HG02943 (cell line): Measurements from ENCODE around the gene TTC21B.
A peak's percentile ranks its signal among the peaks of the same experiment; 100 is the strongest.
"Not testable (repeated sequence)": the region's sequence is repeated elsewhere in the genome, so short reads cannot be mapped to it uniquely, and the experiment has no call there.

Experiments
- ATAC-seq: cut with Tn5 transposase; IDR thresholded peaks from one replicate; pipeline ENCODE4 v1.9.1; 2021; ENCODE audit warnings: mild to moderate bottlenecking, low read depth, moderate library complexity; ENCODE audit not compliant: unreplicated experiment

The TTC21B gene

GRCh38 chr2:165953655-165954606, at the start of gene TTC21B:
TTC21B (minus strand) TSS chr2:165953776; CDS start chr2:165953705, 71 bp downstream.
- ATAC-seq: peak; percentile 97

GRCh38 chr2:166000401-166000800, 46.8 kb upstream of the TTC21B start:
- no peak for ATAC-seq

DNA sequence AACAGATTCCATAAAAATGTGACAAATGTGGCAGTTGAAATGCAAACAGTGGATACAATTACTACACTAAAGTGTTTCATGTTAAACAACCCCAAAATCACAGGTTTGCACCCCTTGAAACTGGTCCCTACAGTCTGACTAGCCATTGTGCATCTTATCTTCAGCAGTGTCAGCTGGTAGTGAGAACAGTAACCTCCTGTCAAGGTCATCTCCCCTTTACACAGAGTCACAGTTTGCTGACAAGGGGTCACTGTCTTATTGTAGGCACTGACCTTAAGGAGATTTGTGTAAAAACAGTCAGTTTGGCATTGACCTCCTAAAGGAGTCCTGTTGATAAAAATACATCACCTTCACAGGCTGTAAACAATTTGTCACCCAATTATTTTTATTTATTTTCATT, 37.3 kb upstream of the TTC21B start:
- no peak for ATAC-seq

DNA sequence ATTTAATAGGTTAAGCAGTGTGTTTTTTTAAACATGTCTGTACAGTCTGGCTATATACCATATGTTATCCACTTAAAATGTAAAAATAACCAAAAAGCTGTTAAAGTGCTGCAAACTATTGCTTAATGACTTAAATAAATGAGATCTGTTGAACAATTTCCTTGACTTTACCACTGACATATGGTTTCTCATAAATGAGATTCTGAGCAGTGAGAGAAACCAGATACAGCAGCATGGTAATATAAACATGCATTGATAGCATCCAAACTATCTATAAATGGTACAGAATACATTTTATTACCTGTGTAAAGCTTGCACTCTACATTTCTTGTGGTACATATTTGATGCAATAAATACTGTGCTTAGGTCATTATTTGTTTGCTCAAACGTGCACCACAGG, 36.3 kb upstream of the TTC21B start:
- ATAC-seq: no peak

GRCh38 chr2:165985120-165985519, 31.5 kb upstream of the TTC21B start:
- no peak for ATAC-seq

GRCh38 chr2:165972161-165972560, 18.6 kb upstream of the TTC21B start:
- not testable (repeated sequence) for ATAC-seq

DNA sequence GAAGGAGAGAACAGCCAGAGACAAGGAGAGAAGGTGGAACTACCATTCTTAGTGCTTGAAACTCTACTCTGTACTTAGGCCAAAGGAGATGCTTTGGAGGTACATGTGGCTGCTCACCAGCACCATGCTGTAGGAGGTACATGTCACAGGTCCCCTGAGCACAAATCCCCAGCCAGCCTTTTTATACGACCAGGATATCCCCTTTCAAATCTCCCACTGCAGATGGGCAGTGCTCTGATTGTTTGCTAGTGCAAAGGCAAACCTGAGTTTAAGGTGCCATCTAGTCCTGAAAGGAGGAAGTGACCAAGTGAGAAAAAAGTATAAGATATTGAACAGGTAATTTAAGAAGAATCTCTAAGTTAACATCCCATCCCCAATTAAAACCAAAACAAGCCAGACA, 17.1 kb upstream of the TTC21B start:
- ATAC-seq: no peak

GRCh38 chr2:165969227-165969626, 15.7 kb upstream of the TTC21B start:
- no peak for ATAC-seq

GRCh38 chr2:165967746-165968145, 14.2 kb upstream of the TTC21B start:
- ATAC-seq: no peak

GRCh38 chr2:165961818-165962217, 8.2 kb upstream of the TTC21B start:
- no peak for ATAC-seq

DNA sequence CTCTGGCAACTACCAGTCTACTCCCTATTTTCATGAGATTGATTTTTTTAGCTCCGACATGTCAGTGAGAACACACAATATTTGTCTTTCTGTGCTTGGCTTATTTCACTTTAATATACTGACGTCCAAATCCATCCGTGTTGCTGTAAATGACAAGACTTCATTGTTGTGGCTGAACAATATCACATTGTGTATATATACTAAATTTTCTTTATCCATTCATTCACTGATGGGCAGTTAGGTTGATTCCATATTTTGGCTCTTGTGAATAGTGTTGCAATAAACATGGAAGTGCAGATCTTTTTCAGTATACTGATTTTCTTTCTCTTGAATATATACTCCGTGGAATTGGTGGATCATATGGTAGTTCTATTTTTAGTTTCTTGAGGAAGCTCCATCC, 5.8 kb upstream of the TTC21B start:
- no peak for ATAC-seq

DNA sequence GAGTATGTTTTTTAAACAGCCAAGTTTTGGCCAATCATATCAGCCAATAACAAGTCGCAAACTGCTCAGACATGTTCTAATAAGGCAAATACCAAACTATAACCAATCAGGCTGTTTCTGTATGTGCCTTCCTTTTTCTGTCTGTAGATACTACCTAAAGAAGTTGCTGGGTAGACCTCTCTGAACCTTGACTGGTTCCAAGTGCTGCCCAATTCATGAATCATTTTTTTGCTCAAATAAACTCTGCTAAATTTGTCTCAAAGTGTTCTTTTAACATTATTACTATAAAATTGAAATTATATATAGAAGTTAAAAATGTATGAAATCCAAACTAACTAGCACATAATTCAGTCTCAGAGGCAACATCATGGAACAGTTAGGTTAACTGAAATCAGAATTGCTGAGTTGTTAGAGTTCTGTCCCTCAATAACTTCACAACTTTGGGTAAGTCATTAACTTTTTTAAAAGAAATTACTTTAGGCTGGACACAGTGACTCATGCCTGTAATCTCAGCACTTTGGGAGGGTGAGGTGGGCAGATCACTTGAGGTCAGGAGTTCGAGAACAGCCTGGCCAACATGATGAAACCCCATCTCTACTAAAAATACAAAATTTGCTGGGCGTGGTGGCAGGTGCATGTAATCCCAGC, 4.9 kb upstream of the TTC21B start:
- ATAC-seq: no peak

- ATAC-seq: no peak
These were observed 3.6 kb upstream of the TTC21B start for GRCh38 chr2:165957030-165957675.

GRCh38 chr2:165953306-165953654, 296 bp downstream of the TTC21B start:
- peak; percentile 47 for ATAC-seq

- ATAC-seq: no peak
These were observed 800 bp downstream of the TTC21B start for GRCh38 chr2:165952741-165953211.

DNA sequence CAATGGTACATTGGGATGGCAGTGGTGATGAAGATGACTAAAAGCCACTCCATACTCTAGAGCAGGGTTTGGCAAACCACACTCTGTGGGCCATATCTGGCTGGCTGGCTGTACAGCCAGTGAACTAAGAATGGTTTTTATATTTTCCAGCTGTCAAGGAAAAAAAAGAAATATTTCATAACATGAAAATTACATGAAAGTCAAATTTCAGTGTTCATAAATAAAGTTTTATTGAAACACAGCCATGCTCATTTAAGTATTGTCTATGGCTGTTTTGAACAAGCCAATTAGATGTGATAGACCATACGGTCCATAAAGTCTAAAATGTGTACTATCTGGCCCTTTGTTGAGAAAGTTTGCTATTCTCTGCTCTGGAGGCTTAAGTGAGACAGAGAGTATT, 1.5 kb downstream of the TTC21B start:
- ATAC-seq: no peak

DNA sequence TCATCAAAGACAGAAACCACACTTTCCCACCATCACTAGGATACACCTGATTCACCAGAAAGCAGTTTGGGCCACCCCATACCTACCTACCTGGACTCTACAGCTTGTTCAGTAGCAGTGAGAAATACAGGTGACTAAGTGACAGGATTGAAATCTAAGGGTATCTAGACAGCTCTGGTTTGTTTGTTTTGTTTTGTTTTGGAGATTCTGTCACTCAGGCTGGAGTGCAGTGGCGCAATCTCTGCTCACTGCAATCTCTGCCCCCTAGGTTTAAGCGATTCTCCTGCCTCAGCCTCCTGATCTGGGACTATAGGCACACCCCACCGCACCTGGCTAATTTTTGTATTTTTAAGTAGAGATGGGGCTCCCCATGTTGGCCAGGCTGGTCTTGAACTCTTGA, 3.1 kb downstream of the TTC21B start:
- ATAC-seq: no peak

DNA sequence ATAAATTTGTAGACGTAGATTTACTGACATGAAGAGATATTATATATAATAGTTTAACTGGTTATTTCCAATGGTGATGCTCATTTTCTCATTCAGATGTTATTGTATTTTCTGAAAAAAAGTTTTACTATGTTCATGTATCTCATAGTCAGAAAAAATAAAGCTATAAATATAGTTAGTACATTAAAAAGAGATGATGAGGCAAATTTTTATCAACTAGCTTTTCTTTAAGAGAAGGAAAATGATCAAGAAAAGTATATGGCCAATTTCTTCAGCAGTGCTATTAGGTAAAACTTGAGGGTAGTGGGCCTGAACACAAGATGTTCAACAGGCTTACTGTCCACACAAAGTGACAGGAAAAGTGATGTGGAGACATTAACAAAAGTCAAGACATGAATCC, 11.7 kb downstream of the TTC21B start:
- ATAC-seq: no peak

GRCh38 chr2:165938237-165938636, 15.3 kb downstream of the TTC21B start:
- no peak for ATAC-seq

DNA sequence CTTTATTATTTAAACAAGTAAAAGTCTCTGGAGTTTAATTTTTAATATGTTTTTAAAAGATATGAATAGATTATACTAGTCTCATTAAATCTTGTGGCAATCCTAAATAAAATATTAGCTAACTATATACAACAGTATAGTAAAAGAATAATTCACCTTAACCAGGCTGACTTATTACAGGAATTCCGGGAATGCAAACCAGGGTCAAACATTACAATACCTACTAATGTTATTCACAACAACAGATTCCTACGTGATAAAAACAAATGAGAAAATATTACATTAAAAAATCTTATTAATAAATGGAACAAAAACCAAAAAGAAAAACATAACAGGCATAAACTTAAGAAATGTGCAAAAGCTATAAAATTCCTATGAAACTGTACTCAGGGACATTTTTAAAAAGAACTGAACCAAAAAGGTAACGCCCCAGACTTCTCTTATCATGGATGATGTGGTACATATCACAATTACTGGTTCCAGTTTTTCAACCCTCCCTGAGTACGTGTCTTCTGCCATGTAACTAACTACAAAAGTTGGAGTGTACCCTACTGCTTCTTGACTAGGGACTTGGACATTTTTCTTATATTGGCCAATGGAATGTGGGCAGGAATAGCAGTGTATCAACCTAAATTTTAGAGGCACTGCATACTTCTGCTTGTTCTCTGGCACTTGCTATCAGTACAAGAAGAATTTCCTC, 20.2 kb downstream of the TTC21B start:
- ATAC-seq: no peak

DNA sequence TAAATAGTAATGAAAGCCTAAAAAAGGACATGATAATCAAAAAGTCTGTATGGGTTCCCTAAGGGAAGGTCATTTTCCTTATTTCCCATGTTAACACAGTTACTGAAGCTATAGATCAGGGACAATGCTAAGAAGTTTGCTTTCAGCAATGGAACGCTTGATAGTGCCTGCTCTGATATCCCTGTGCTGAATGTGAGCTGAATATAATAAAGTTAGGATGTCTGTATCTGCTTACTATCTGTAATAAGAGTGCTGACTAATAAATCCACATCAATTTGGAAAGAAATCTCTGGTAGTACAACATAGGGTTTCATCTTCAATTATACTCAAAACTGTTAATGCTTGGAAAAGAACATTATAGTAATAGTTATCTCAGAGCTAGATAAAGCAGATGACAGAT, 25.8 kb downstream of the TTC21B start:
- no peak for ATAC-seq
